Suprapubic skin (tissue), 4 donors: ENCODE results near the gene SH3BP4.

Experiments
- CTCF ChIP-seq, 2 donors: fragments of 200-600 bp in 1 of 2; fragments of 450-650 bp in 1 of 2; sonication (generic) in 1 of 2; IDR thresholded peaks; one replicate each; pipeline ENCODE4 v1.5.1; 2016 to 2019; ENCODE audit warnings: antibody characterized with exemption in 2 of 2, mild to moderate bottlenecking in 1 of 2, moderate library complexity in 1 of 2
- POLR2A ChIP-seq, 2 donors: fragments of 450-650 bp; IDR thresholded peaks; one replicate each; pipeline ENCODE4 v1.6.1; 2017; ENCODE audit warnings: antibody characterized with exemption in 2 of 2, mild to moderate bottlenecking in 2 of 2, moderate library complexity in 2 of 2
- POLR2AphosphoS5 ChIP-seq, 3 donors: sonication (generic); formaldehyde crosslinking; IDR thresholded peaks; one replicate each; pipeline ENCODE4 v1.6.1; 2017; ENCODE audit warnings: antibody characterized with exemption in 3 of 3

GRCh38 chr2:234916674-234917073, 35.1 kb upstream of the SH3BP4 start:
- TF ChIP-seq CTCF (IDR thresholded peaks at IDR 0.05) = no peak
- no peak for TF ChIP-seq POLR2A (IDR thresholded peaks at IDR 0.05)
- no peak for TF ChIP-seq POLR2AphosphoS5 (IDR thresholded peaks at IDR 0.05)
